Astrocyte of the spinal cord (primary cell): Measurements from ENCODE around the gene LY86.

Source experiments
- DNase-seq: peaks from one replicate; pipeline ENCODE4 v3.0.0; 2011; ENCODE audit warnings: low read depth, low spot score
- H3K4me3 ChIP-seq: 2 replicates; pipeline ENCODE4 v1.5.1; 2011; ENCODE audit warnings: low read depth, mild to moderate bottlenecking, low read length, moderate library complexity
- CTCF ChIP-seq: IDR thresholded peaks from 2 replicates; pipeline ENCODE4 v1.5.1; 2012; ENCODE audit warnings: low read depth, mild to moderate bottlenecking, low read length, inconsistent platforms
- in situ Hi-C: cut with HindIII; loops from 2 replicates; pipeline ENCODE4 v1.10.0; 2017; ENCODE audit warnings: low sequenced_read_pairs

The LY86 gene

GRCh38 chr6:6645261-6645917, 56.9 kb downstream of the LY86 start:
- no peak for DNase-seq
- in situ Hi-C loops = no loop called here
- no peak for TF ChIP-seq CTCF
- H3K4me3 ChIP-seq = no peak overlapping the region

DNA sequence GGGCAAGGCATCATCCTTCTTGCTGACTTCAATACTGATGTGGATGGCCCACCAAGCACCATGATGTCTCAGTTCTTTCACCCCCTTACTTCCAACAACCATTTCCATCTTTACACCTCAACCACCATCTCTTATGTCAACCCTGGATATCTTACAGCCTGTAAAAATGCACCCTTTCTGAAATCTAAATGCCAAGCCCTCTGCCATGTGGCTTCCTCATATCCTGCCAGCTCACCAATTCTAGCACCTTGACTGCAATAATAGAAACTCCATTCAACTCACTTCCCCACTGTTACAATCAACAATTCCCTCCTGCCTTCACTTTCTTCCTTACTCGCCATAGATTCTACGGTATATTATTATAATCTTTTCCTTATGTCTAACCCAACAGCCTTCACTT, 57.9 kb downstream of the LY86 start:
- in situ Hi-C loops = no loop called here
- DNase-seq = no peak
- no peak for TF ChIP-seq CTCF
- no peak overlapping the region for H3K4me3 ChIP-seq

GRCh38 chr6:6646859-6647258, 58.3 kb downstream of the LY86 start:
- no peak for TF ChIP-seq CTCF
- in situ Hi-C loops = no loop called here
- no peak for DNase-seq
- no peak overlapping the region for H3K4me3 ChIP-seq

DNA sequence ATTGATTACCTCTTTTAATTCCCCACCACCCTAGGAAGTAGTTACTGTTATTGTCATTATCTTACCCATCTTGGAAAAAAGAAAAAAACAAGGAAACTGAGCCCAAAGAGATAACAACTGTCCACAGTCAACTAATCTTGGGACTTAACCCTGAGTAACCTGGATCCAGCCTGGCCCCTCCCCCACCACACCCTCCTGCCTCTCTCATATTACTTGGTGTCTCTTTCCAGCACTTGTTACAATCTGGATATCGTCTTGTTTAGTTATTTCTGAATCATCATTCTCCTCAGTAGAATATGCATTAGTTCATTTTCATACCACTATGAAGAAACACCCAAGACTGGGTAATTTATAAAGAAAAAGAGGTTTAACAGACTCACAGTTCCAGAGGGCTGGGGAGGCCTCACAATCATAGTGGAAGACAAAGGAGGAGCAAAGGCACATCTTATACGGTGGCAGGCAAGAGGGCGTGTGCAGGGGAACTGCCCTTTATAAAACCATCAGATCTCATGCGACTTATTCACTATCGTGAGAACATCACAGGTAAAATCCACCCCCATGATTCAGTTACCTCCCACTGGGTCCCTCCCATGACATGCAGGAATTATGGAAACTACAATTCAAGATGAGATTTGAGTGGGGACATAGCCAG, 60.3 kb downstream of the LY86 start:
- H3K4me3 ChIP-seq = no peak overlapping the region
- no peak for TF ChIP-seq CTCF
- in situ Hi-C loops = no loop called here
- DNase-seq = no peak

GRCh38 chr6:6649824-6650349, 61.4 kb downstream of the LY86 start:
- no peak overlapping the region for H3K4me3 ChIP-seq
- in situ Hi-C loops = no loop called here
- no peak for TF ChIP-seq CTCF
- no peak for DNase-seq

GRCh38 chr6:6650839-6651238, 62.3 kb downstream of the LY86 start:
- in situ Hi-C loops = no loop called here
- no peak for DNase-seq
- H3K4me3 ChIP-seq = no peak overlapping the region
- TF ChIP-seq CTCF = no peak
